Loucy (cell line): ENCODE data around the gene TMEM273.

Experiments
- EZH2phosphoT487 ChIP-seq: fragments of 200-600 bp; IDR thresholded peaks from 2 replicates; pipeline ENCODE4 v1.6.1; 2018; ENCODE audit warnings: antibody characterized with exemption, mild to moderate bottlenecking, moderate library complexity, borderline replicate concordance
- TF ChIP-seq, protein P1 (sequence below): fragments of 200-600 bp; sonication (generic); conservative IDR thresholded peaks from 2 replicates; pipeline ENCODE4 v1.5.1; 2014; ENCODE audit warnings: mild to moderate bottlenecking, antibody characterized with exemption, low read length

DNA sequence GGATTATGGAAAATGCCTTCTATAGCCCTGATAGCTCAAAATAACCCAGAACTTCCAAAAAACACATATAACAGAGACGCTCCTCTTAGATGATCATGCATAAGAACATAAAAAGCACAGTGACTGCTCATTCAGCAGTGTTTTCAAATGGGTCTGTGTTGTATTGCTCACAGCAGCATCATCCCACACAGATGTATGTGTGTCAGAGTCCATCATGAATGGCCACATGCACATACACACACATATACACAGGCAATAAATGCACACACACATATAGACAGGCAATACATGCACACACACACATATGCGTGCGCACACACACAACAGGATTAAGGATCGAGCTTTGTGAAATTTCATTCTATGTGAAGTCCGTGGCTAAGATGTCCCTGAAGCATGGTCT lies 26.1 kb downstream of the TMEM273 start:
- TF ChIP-seq, protein P1, sequence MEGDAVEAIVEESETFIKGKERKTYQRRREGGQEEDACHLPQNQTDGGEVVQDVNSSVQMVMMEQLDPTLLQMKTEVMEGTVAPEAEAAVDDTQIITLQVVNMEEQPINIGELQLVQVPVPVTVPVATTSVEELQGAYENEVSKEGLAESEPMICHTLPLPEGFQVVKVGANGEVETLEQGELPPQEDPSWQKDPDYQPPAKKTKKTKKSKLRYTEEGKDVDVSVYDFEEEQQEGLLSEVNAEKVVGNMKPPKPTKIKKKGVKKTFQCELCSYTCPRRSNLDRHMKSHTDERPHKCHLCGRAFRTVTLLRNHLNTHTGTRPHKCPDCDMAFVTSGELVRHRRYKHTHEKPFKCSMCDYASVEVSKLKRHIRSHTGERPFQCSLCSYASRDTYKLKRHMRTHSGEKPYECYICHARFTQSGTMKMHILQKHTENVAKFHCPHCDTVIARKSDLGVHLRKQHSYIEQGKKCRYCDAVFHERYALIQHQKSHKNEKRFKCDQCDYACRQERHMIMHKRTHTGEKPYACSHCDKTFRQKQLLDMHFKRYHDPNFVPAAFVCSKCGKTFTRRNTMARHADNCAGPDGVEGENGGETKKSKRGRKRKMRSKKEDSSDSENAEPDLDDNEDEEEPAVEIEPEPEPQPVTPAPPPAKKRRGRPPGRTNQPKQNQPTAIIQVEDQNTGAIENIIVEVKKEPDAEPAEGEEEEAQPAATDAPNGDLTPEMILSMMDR = no peak
- TF ChIP-seq EZH2phosphoT487 = no peak
